Transverse colon (tissue), 4 donors: ENCODE data around the gene NUP214.
"Not testable (repeated sequence)": the region's sequence is repeated elsewhere in the genome, so short reads cannot be mapped to it uniquely, and the experiment has no call there.

Experiments
- CTCF ChIP-seq, 5 experiments: fragments of 200-600 bp in 3 of 5; fragments of 450-650 bp in 2 of 5; sonication (generic) in 3 of 5; IDR thresholded peaks; 1 replicate in 2 of 5; 2 replicates in 3 of 5; pipeline ENCODE4 v1.5.1; 2016 to 2017; ENCODE audit warnings: antibody characterized with exemption in 5 of 5, inconsistent platforms in 3 of 5, mild to moderate bottlenecking in 2 of 5, moderate library complexity in 1 of 5
- EP300 ChIP-seq: sonication (generic); formaldehyde crosslinking; IDR thresholded peaks from one replicate; pipeline ENCODE4 v1.6.1; 2017; ENCODE audit warnings: antibody characterized with exemption, low read depth
- POLR2A ChIP-seq: fragments of 450-650 bp; IDR thresholded peaks from one replicate; pipeline ENCODE4 v1.6.1; 2016; ENCODE audit warnings: antibody characterized with exemption, mild to moderate bottlenecking, moderate library complexity
- POLR2AphosphoS5 ChIP-seq, 3 donors: sonication (generic); formaldehyde crosslinking; IDR thresholded peaks; one replicate each; pipeline ENCODE4 v1.6.1; 2016; ENCODE audit warnings: antibody characterized with exemption in 3 of 3

- TF ChIP-seq POLR2A; CTCF (IDR thresholded peaks at IDR 0.05); POLR2AphosphoS5 (IDR thresholded peaks at IDR 0.05); EP300: not testable (repeated sequence)
These were observed 145.6 kb downstream of the NUP214 start for GRCh38 chr9:131271016-131271273.
